ENCODE measurements around the gene ADGB. TPM values are rescaled to one million over a fixed set of nuclear protein-coding genes. Genes with fewer than 3 reads are reported as not detected.

The ADGB gene
- total and polyA plus RNA-seq, 2 of the 13 experiments (the other 11 are each of a cell fraction or from before 2014, with no cell fraction given) = not detected

GRCh38 chr6:146709036-146709622, 110.4 kb downstream of the ADGB start:
- ChIA-PET POLR2A (no interaction called here), CTCF (ENCODE audit: low intra/inter-chr PET ratio, low total read pairs) (no interaction called here)
- Histone ChIP-seq H3K9ac (ENCODE audit: insufficient read depth, low read depth, low read length) (no peak overlapping the region), H4K20me1 (ENCODE audit: insufficient read depth, low read length) (no peaks in the 10 kb centered on the region), H3K9me3 (ENCODE audit: low read length) (no peaks in the 10 kb centered on the region), H2AFZ (ENCODE audit: low read length) (no peak overlapping the region), H3K27me3 (ENCODE audit: control insufficient read depth in 1 of 2, insufficient read depth in 2 of 2, low read length in 2 of 2) (no peaks in the 10 kb centered on the region), H3K4me3 (replicated peaks in 1 of 3; ENCODE audit: insufficient read depth in 1 of 3, low read depth in 2 of 3, low read length in 3 of 3) (no peak overlapping the region), H3K4me1 (ENCODE audit: insufficient read depth, low read length) (no peaks in the 10 kb centered on the region), H3K36me3 (replicated peaks in 1 of 2; ENCODE audit: control insufficient read depth in 1 of 2, insufficient read depth in 2 of 2, low read length in 2 of 2) (no peaks in the 10 kb centered on the region), H3K27ac (ENCODE audit: extremely low read length, insufficient read depth, low read length) (no peak overlapping the region), H3K79me2 (ENCODE audit: insufficient read depth, low read length) (no peaks in the 10 kb centered on the region), H3K4me2 (ENCODE audit: low read depth, low read length) (no peak overlapping the region)
- FAIRE-seq (no peak), DNase-seq (ENCODE audit: low spot score) (no peak), ATAC-seq (no peak)
- BruUV-seq (replicated peaks) = no TSS peak
- in situ Hi-C loops (cut with HindIII; ENCODE audit: extremely low pct_ligation_motif_present, low pct_unique_long_range_greater_than_20kb) (loop anchor here (25.0 kb wide), 1 partner anchor 772 kb away; no protein-coding TSS in a partner anchor), intact Hi-C loops (cut with micrococcal nuclease; ENCODE audit: unreplicated experiment) (no loop called here)
- 0% methylated on average over 1 of the region's 2 CpGs for WGBS (ENCODE audit: low lambda C conversion rate)
- TF ChIP-seq, protein P1, sequence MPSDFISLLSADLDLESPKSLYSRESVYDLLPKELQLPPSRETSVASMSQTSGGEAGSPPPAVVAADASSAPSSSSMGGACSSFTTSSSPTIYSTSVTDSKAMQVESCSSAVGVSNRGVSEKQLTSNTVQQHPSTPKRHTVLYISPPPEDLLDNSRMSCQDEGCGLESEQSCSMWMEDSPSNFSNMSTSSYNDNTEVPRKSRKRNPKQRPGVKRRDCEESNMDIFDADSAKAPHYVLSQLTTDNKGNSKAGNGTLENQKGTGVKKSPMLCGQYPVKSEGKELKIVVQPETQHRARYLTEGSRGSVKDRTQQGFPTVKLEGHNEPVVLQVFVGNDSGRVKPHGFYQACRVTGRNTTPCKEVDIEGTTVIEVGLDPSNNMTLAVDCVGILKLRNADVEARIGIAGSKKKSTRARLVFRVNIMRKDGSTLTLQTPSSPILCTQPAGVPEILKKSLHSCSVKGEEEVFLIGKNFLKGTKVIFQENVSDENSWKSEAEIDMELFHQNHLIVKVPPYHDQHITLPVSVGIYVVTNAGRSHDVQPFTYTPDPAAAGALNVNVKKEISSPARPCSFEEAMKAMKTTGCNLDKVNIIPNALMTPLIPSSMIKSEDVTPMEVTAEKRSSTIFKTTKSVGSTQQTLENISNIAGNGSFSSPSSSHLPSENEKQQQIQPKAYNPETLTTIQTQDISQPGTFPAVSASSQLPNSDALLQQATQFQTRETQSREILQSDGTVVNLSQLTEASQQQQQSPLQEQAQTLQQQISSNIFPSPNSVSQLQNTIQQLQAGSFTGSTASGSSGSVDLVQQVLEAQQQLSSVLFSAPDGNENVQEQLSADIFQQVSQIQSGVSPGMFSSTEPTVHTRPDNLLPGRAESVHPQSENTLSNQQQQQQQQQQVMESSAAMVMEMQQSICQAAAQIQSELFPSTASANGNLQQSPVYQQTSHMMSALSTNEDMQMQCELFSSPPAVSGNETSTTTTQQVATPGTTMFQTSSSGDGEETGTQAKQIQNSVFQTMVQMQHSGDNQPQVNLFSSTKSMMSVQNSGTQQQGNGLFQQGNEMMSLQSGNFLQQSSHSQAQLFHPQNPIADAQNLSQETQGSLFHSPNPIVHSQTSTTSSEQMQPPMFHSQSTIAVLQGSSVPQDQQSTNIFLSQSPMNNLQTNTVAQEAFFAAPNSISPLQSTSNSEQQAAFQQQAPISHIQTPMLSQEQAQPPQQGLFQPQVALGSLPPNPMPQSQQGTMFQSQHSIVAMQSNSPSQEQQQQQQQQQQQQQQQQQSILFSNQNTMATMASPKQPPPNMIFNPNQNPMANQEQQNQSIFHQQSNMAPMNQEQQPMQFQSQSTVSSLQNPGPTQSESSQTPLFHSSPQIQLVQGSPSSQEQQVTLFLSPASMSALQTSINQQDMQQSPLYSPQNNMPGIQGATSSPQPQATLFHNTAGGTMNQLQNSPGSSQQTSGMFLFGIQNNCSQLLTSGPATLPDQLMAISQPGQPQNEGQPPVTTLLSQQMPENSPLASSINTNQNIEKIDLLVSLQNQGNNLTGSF (CRISPR knock-in tag; IDR thresholded peaks at IDR 0.05) = no peak
- TF ChIP-seq ZNF574 (CRISPR knock-in tag; IDR thresholded peaks at IDR 0.05) (no peak), MAF1 (CRISPR knock-in tag; IDR thresholded peaks at IDR 0.05; ENCODE audit: borderline replicate concordance) (no peak), ZFYVE20 (CRISPR knock-in tag; IDR thresholded peaks at IDR 0.05; ENCODE audit: borderline replicate concordance, low read depth) (no peak), ATF7-NPFF (CRISPR knock-in tag; IDR thresholded peaks at IDR 0.05; ENCODE audit: low read depth) (no peak), RAD21 (CRISPR knock-in tag; IDR thresholded peaks at IDR 0.05) (no peak), ZNF629 (CRISPR knock-in tag; conservative IDR thresholded peaks at IDR 0.05) (no peak), PRDM10 (CRISPR knock-in tag; IDR thresholded peaks at IDR 0.05; ENCODE audit: low read depth) (no peak)
- TF ChIP-seq, protein P2, sequence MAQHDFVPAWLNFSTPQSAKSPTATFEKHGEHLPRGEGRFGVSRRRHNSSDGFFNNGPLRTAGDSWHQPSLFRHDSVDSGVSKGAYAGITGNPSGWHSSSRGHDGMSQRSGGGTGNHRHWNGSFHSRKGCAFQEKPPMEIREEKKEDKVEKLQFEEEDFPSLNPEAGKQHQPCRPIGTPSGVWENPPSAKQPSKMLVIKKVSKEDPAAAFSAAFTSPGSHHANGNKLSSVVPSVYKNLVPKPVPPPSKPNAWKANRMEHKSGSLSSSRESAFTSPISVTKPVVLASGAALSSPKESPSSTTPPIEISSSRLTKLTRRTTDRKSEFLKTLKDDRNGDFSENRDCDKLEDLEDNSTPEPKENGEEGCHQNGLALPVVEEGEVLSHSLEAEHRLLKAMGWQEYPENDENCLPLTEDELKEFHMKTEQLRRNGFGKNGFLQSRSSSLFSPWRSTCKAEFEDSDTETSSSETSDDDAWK (CRISPR knock-in tag; IDR thresholded peaks at IDR 0.05) = no peak

Data from HepG2 (cell line).